Stimulated activated naive B cell treated with anti-CD40 and anti-IgM and Interleukin-4, amounts not matched to agents 10 μg/mL and 1 μg/mL and 100 μg/mL, for 72 hours (primary cell): ENCODE measurements around the gene TSPYL2.
A peak's percentile ranks its signal among the peaks of the same experiment; 100 is the strongest.

Source experiments
- ATAC-seq, 2 donors: fragments of 150-1000 bp; cut with Tn5 transposase; replicated peaks; 2 replicates each; pipeline ENCODE4 v1.10.0; 2021; ENCODE audit warnings: moderate library complexity in 1 of 2
- DNase-seq: peaks from one replicate; pipeline ENCODE4 v3.0.0; 2021
- H3K27ac Mint-ChIP-seq: one replicate; pipeline ENCODE4 v1.8.0; 2022; ENCODE audit warnings: mild to moderate bottlenecking, mixed read lengths
- H3K27me3 Mint-ChIP-seq, 2 donors: one replicate each; pipeline ENCODE4 v1.8.0; 2022; ENCODE audit warnings: mixed read lengths in 2 of 2
- H3K36me3 Mint-ChIP-seq, 2 donors: one replicate each; pipeline ENCODE4 v1.8.0; 2022; ENCODE audit warnings: mixed read lengths in 2 of 2, mild to moderate bottlenecking in 1 of 2
- H3K4me1 Mint-ChIP-seq, 2 donors: one replicate each; pipeline ENCODE4 v1.8.0; 2022; ENCODE audit warnings: mixed read lengths in 2 of 2, mild to moderate bottlenecking in 1 of 2
- H3K4me3 Mint-ChIP-seq, 2 donors: one replicate each; pipeline ENCODE4 v1.8.0; 2022; ENCODE audit warnings: mild to moderate bottlenecking in 2 of 2, mixed read lengths in 2 of 2, moderate library complexity in 1 of 2
- H3K9me3 Mint-ChIP-seq, 2 donors: one replicate each; pipeline ENCODE4 v1.8.0; 2022; ENCODE audit warnings: mixed read lengths in 2 of 2, mild to moderate bottlenecking in 1 of 2

The TSPYL2 gene

DNA sequence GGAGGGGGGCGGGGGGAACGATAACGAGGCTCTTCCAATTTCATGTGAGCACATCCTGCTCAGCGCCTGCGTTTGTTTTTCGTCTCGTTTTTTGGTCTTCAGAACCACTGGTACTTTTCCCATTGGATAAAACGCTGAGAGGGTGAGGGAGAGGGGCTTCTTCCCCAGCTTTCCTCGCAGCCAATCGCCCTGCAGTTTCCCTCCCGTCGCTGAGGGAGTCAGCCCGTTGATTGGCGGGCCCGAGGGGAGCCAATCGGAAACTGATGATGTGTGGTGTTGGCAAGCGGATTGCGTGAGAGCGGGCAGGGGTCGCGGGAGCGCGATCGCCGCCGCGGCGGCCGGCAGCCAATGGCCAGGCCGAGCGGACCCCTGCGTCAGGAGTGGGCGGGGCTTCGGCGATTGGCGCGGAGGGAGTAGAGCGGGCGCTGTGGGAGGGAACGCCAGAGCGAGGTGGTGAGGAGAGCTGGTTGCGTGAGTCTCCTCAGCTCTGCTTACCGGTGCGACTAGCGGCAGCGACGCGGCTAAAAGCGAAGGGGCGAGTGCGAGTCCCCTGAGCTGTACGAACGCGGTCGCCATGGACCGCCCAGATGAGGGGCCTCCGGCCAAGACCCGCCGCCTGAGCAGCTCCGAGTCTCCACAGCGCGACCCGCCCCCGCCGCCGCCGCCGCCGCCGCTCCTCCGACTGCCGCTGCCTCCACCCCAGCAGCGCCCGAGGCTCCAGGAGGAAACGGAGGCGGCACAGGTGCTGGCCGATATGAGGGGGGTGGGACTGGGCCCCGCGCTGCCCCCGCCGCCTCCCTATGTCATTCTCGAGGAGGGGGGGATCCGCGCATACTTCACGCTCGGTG is at the start of gene TSPYL2:
TSS of gene TSPYL2 (plus strand) at position 443 of the 848 bp plus-strand sequence. CDS start at position 575, 132 bp downstream.
- Mint-ChIP-seq H3K4me3 (peak within 1 kb of the TSS; percentile 94 to 97), H3K27ac (peak within 1 kb of the TSS; percentile 100), H3K36me3 (peaks cover 19% of the 10 kb centered on the region in 2 donors), H3K27me3 (peaks cover 0 to 27% of the 10 kb centered on the region in 2 donors), H3K4me1 (peaks cover 23 to 42% of the 10 kb centered on the region in 2 donors), H3K9me3 (no peaks in the 10 kb centered on the region)
- ATAC-seq (peak; percentile 91 to 93), DNase-seq (peak; percentile 93)

DNA sequence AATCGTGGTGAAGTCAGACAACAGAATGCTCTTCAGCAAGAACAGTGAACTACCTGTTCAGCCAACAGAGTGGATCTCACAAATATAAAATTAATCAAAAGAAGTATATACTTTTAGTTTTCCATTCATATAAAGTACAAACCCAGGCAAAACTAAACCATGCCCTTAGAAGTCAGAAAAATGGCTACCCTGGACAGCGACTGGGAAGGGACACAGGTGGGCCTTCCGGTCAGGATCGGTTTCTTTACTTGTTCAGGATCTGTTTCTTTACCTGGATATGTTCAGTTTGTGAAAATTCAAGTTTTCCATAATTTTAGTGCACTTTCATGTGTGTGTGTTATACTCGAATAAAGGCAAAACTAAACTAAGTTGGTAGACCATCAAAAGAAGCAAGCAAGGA is 46.0 kb upstream of the TSPYL2 start:
- no peak overlapping the region for H3K27ac Mint-ChIP-seq
- no peaks in the 10 kb centered on the region for H3K36me3 Mint-ChIP-seq
- peaks cover 22 to 33% of the 10 kb centered on the region in 2 donors for H3K27me3 Mint-ChIP-seq
- ATAC-seq (no peak), DNase-seq (no peak)
- H3K4me1 Mint-ChIP-seq = peaks cover 0 to 2% of the 10 kb centered on the region in 2 donors
- H3K9me3 Mint-ChIP-seq = no peaks in the 10 kb centered on the region
- no peak overlapping the region for H3K4me3 Mint-ChIP-seq

DNA sequence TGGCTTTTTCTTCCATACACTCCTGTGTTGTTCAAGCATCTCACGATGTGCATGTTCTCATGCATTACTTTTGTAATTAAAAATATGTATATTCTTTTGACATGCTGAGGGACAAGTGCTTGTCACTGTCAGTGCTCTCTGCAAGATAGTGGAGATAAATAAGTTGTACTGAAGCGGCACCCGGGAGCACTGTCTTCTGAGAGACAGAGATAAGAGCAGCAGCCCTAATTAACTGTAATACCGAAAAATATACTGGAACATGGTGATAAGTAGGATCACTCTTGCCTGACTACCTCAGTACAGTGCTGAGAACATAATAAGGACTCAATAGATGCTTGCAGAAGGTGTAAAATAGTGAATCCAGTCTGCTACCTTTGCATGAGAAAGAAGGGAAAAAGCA is 42.9 kb upstream of the TSPYL2 start:
- H3K9me3 Mint-ChIP-seq = no peaks in the 10 kb centered on the region
- ATAC-seq = no peak
- no peak overlapping the region for H3K4me3 Mint-ChIP-seq
- peaks cover 22 to 29% of the 10 kb centered on the region in 2 donors for H3K27me3 Mint-ChIP-seq
- H3K4me1 Mint-ChIP-seq = no peaks in the 10 kb centered on the region
- no peak for DNase-seq
- H3K27ac Mint-ChIP-seq = no peak overlapping the region
- H3K36me3 Mint-ChIP-seq = no peaks in the 10 kb centered on the region

DNA sequence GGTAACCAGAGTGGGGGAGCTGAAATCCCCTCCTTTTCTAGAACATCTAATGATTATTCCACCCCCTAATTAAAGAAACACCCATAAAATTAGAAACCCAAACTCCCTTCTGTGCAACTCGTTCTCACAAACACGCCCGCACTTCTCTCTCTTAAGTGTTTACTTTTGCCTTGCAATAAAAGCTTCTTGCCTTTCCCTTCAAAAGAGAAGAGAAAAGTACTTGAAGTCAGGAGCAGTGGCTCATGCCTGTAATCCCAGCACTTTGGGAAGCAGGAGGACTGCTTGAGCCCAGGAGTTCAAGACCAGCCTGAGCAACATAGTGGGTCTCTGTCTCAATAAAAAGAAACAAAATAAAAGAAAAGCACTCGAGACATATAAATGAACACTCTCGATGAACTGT is 37.2 kb upstream of the TSPYL2 start:
- no peak for ATAC-seq
- Mint-ChIP-seq H3K4me1 (peaks cover 6 to 10% of the 10 kb centered on the region in 2 donors), H3K36me3 (no peaks in the 10 kb centered on the region), H3K4me3 (no peak overlapping the region), H3K27ac (no peak overlapping the region), H3K9me3 (no peaks in the 10 kb centered on the region), H3K27me3 (peaks cover 0 to 11% of the 10 kb centered on the region in 2 donors)
- no peak for DNase-seq

DNA sequence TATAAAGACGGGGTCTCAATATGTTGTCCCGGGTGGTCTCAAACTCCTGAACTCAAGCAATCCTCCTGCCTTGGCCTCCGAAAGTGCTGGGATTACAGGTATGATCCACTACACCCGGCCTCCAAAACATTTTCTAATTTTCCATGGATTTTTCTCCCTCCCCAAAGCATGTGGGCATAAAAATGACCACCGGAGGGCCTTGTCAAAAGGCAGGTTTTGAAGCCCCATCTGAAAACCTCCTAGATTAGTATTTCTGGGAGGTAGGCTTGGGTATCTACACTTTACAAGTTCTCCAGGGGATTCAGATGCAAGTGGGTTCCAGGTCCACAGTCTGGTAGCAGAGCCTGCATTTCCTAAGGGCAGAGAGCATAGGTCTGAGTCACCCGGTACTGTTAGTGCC is 34.9 kb upstream of the TSPYL2 start:
- H3K27me3 Mint-ChIP-seq = peaks cover 0 to 6% of the 10 kb centered on the region in 2 donors
- H3K36me3 Mint-ChIP-seq = no peaks in the 10 kb centered on the region
- no peak overlapping the region for H3K27ac Mint-ChIP-seq
- ATAC-seq = no peak
- peaks cover 6 to 10% of the 10 kb centered on the region in 2 donors for H3K4me1 Mint-ChIP-seq
- no peak for DNase-seq
- H3K9me3 Mint-ChIP-seq = no peaks in the 10 kb centered on the region
- H3K4me3 Mint-ChIP-seq = no peak overlapping the region

DNA sequence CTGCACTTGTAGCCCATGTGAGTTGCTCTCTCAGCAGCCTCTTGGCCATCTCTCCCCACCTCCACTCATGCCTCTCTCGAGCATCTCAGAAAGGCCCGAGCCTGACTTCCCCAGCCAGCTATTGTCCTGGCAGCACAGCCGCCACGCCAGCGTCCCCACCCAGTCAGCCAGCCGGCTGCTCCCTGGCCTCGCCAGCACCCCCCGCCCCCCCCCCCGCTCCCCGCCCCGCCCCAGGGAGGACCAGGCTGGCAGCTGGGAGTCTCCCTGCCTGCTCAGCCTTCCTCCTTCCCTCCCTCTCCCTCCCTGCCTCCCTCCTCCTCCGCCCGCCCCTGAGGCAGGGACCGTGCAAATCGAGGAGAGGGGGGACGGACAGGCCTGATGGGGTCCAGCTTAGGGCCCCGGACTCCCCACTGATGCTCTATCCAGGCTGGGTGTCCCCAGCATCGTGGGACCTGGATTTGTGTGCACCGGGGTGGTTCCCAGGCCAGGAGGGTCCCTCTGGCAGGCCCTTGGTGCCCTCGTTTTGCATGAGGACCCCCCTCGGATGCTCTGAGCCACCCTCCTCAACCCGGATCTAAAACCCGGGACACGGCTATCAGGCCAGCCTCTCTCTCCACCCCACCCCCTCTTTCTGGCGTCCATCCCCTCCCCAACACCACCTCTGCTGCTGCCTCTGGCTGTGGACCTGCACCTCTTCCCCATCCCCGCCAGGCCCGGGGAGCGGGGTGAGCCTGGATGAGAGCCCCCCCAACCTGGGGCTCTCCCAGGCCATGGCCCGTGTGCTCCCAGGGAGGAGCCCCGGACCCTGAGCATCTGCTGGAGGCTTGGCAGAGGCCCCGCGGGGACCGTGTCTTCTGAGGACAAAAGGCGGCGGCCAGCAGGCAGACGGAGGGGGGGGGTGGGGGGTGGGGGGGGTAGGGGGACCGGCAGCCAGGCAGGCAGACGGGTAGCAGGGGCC is 33.7 kb upstream of the TSPYL2 start, which contains the start of gene GPR173:
TSS of gene GPR173 (plus strand) at position 621 of the 958 bp plus-strand sequence. CDS start 27,833 bp downstream, outside the sequence.
- H3K36me3 Mint-ChIP-seq = no peaks in the 10 kb centered on the region
- ATAC-seq = peak; percentile 39 to 45
- DNase-seq = no peak
- peaks cover 6 to 10% of the 10 kb centered on the region in 2 donors for H3K4me1 Mint-ChIP-seq
- H3K9me3 Mint-ChIP-seq = no peaks in the 10 kb centered on the region
- H3K27ac Mint-ChIP-seq = peak within 1 kb of the TSS; percentile 4
- peaks cover 0 to 6% of the 10 kb centered on the region in 2 donors for H3K27me3 Mint-ChIP-seq
- H3K4me3 Mint-ChIP-seq = peak within 1 kb of the TSS; percentile 61 to 79

DNA sequence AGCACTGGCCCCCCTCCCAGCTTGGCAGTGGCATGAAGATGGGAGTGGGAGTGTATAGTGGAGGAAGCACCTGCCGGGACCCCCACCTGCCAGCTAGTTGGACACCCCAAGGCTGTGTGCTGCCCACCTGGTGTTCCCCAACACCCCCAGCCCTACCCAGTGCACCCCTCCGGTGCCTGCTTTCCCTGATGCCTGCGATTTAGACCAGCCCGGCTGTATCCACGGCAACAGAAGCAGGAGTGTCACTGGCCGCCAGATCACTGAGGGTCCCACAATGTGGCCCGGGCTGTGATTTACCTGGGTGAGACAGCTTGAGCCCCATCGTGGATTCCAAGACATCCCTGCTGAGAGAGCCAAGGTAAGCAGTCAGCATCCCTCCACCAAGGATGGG is 33.0 kb upstream of the TSPYL2 start:
- Mint-ChIP-seq H3K4me3 (peak overlapping the region; percentile 61 to 72), H3K27me3 (peaks cover 0 to 6% of the 10 kb centered on the region in 2 donors), H3K27ac (no peak overlapping the region), H3K4me1 (peaks cover 6 to 10% of the 10 kb centered on the region in 2 donors), H3K36me3 (no peaks in the 10 kb centered on the region), H3K9me3 (no peaks in the 10 kb centered on the region)
- ATAC-seq = no peak
- no peak for DNase-seq

DNA sequence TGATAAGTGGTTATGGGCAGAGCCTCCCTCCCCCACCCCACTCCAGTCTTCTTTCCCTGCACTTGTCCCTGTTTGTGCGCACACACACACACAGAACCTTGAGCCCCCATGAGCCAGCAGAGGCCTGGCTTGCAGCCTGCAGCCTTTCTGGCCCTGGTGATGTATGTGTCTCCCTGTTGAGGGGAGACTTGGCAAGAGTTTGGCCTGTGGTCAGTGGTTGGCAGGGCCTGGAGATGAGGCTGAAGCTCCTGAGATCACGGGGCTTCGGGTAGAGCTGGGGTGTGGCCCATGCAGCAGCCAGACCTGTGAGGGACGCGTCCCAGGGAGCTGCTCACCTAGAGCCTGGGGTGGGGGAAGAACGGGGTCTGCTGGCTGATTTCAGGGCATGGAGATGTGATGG is 31.3 kb upstream of the TSPYL2 start:
- peaks cover 6 to 10% of the 10 kb centered on the region in 2 donors for H3K4me1 Mint-ChIP-seq
- ATAC-seq (no peak), DNase-seq (no peak)
- H3K27ac Mint-ChIP-seq = no peak overlapping the region
- H3K4me3 Mint-ChIP-seq = no peak overlapping the region
- no peaks in the 10 kb centered on the region for H3K9me3 Mint-ChIP-seq
- no peaks in the 10 kb centered on the region for H3K36me3 Mint-ChIP-seq
- peaks cover 0 to 6% of the 10 kb centered on the region in 2 donors for H3K27me3 Mint-ChIP-seq

DNA sequence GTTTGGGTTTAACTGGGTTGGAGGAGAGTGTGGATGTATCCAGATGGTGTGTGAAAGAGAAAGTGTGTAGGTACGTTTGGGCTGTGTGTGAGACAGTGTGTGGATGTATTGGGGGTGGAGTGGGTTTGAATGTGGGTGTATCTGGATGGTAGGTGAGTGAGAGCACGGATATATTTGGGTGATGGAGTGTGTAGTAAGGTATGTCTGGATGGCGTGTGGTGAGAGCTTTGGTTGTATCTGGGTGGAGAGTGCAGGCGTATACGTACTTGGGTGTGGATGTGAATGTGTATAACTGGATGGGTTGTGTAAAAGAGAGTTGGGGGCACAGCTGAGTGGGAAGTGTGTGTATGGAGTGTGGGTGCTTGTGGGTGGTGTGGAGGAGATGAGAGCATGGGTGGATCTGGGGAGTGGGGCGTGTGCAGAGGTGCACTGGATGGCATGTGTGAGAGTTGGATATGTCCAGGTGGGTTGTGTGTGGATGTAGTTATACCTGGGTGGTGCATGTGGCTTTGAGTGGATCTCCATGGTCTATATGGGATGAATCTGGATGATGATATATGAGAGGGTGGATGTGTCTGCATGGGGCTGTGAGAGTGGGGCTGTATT is 26.8 kb upstream of the TSPYL2 start:
- ATAC-seq = no peak
- no peak for DNase-seq
- H3K4me1 Mint-ChIP-seq = no peaks in the 10 kb centered on the region
- no peaks in the 10 kb centered on the region for H3K27me3 Mint-ChIP-seq
- no peaks in the 10 kb centered on the region for H3K36me3 Mint-ChIP-seq
- no peak overlapping the region for H3K27ac Mint-ChIP-seq
- H3K9me3 Mint-ChIP-seq = no peaks in the 10 kb centered on the region
- H3K4me3 Mint-ChIP-seq = no peak overlapping the region

DNA sequence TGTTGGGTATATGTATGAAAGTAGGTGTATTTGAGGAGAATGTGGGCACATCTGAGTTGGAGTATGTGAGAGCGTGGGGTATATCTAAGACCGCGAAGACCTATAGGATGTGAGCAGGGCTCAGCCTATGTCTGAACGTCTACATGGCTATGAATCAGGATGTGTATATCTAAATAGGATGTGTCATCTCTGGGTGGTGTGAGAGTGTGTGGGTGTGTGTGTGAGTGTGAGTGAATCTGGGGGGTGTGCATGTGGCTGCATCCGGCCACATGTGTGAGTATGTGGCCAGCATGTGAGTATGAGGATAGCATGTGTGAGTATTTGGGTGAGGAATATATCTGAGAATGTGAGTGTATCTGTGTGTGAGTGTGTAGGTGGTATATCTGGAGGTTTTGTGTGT is 25.9 kb upstream of the TSPYL2 start:
- H3K4me3 Mint-ChIP-seq = no peak overlapping the region
- no peaks in the 10 kb centered on the region for H3K36me3 Mint-ChIP-seq
- ATAC-seq = no peak
- no peaks in the 10 kb centered on the region for H3K27me3 Mint-ChIP-seq
- no peak for DNase-seq
- no peaks in the 10 kb centered on the region for H3K9me3 Mint-ChIP-seq
- no peak overlapping the region for H3K27ac Mint-ChIP-seq
- H3K4me1 Mint-ChIP-seq = no peaks in the 10 kb centered on the region

DNA sequence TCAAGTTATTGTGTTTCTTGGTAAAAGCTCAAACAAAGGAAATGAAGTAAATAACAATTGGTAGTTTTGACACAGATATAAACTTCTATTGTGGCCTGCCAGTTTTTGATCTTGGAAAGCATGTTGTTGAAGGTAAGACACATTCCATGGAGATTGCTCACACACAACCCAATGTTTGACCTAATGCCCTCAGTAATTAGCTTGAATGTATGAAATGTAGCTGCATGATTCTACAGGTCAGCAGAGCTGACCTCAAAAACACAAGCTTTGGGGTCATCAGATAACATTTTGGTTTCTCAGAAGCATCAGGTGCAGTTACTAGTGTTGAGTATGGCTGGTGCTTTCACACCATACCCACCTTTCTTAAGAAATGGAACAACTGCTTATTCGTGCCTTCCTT is 17.1 kb upstream of the TSPYL2 start:
- Mint-ChIP-seq H3K4me1 (no peaks in the 10 kb centered on the region), H3K27ac (no peak overlapping the region), H3K27me3 (no peaks in the 10 kb centered on the region), H3K9me3 (no peaks in the 10 kb centered on the region), H3K36me3 (no peaks in the 10 kb centered on the region), H3K4me3 (no peak overlapping the region)
- DNase-seq = no peak
- no peak for ATAC-seq

DNA sequence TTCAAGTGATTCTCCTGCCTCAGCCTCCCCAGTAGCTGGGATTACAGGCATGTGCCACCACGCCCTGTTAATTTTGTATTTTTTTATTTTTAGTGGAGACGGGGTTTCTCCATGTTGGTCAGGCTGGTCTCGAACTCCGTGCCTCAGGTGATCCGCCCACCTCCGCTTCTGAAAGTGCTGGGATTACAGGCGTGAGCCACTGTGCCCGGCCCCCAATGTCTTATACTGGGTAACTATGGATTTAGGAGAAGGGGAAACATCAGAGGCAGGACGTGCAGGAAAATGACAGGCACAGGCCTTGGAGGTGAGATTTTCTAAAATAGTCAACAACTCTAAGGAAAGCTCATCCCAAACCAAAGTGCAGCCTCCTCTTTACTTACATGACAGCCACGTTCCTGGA is 11.1 kb upstream of the TSPYL2 start:
- Mint-ChIP-seq H3K36me3 (no peaks in the 10 kb centered on the region), H3K4me3 (no peak overlapping the region), H3K4me1 (peaks cover 9 to 26% of the 10 kb centered on the region in 2 donors), H3K27me3 (peaks cover 0 to 4% of the 10 kb centered on the region in 2 donors), H3K27ac (no peak overlapping the region), H3K9me3 (no peaks in the 10 kb centered on the region)
- DNase-seq = no peak
- ATAC-seq = no peak

DNA sequence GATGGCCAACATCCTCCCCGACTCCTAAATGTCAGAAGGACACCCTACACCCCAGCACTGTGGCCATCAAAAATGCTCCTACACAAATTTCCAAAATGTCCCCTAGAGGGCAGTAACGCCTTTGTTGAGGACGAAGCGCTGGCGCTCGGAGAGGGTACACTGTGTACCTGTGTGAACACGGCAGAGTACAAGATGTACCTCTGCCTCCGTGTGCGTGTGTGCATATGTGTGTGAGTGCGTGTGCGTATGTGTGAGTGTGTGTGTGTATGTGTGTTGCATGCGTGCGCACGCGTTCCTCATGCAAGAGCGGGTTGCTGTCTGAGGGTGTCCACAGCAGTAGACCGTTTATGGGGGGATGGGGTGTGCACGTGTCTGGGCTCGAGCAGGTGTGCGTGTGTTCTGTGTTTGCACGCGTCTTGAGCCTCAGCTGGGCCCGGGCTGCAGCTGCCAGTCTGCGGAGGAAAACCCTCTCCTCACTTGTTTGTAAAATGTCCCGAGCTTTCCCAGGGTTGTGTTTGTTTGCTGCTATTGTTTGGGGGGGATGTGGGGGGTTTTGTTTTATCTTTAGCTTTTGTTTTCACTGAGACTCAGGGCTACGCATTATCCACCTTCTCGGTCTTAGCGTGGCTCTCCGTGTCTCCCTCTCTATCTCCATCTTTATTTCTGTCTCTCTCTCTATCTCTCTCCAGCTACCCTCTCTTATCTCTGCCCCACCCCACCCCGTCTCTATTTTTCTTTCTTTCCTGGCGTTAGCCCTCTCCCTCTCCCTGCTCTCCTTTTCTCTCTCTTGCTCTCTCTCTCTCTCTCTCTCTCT is 10.4 kb upstream of the TSPYL2 start:
- Mint-ChIP-seq H3K4me1 (peaks cover 9 to 26% of the 10 kb centered on the region in 2 donors), H3K36me3 (no peaks in the 10 kb centered on the region), H3K27me3 (peaks cover 0 to 4% of the 10 kb centered on the region in 2 donors), H3K9me3 (peaks cover 0 to 2% of the 10 kb centered on the region in 2 donors), H3K27ac (peak overlapping the region; percentile 3), H3K4me3 (peak overlapping the region; percentile 76 to 80)
- ATAC-seq (peak; percentile 86 to 88), DNase-seq (peak; percentile 59)
